Measurements from ENCODE around the gene BCL10.

Gene BCL10

GRCh38 chr1:85308833-85309350 lies 32.5 kb upstream of the BCL10 start:
- TF ChIP-seq CTCF (conservative IDR thresholded peaks at IDR 0.05; ENCODE audit: low read length) (no peak), EZH2phosphoT487 (IDR thresholded peaks at IDR 0.05; ENCODE audit: borderline replicate concordance) (no peak)
- Histone ChIP-seq H3K9ac (ENCODE audit: low read depth, low read length, poor library complexity, severe bottlenecking) (no peak overlapping the region), H4K20me1 (ENCODE audit: insufficient read depth, low read length, poor library complexity, severe bottlenecking) (no peaks in the 10 kb centered on the region), H3K9me3 (ENCODE audit: insufficient read depth, low read depth, low read length) (no peaks in the 10 kb centered on the region), H3K79me2 (ENCODE audit: insufficient read depth, low read length) (no peaks in the 10 kb centered on the region), H3K4me2 (ENCODE audit: low read depth, low read length, poor library complexity, severe bottlenecking) (no peak overlapping the region), H2AFZ (ENCODE audit: low read length) (no peak overlapping the region), H3K9me2 (replicated peaks; ENCODE audit: low read depth, low read length) (no peaks in the 10 kb centered on the region), H3K27me3 (ENCODE audit: insufficient read depth, low read length, poor library complexity, severe bottlenecking) (no peaks in the 10 kb centered on the region), H3K4me1 (ENCODE audit: insufficient read depth, low read length, poor library complexity, severe bottlenecking) (no peaks in the 10 kb centered on the region), H3K4me3 (ENCODE audit: low read length, poor library complexity, severe bottlenecking) (no peak overlapping the region), H3K36me3 (ENCODE audit: insufficient read depth, low read length) (no peaks in the 10 kb centered on the region), H3F3A (ENCODE audit: low read depth) (no peaks in the 10 kb centered on the region)

- Histone ChIP-seq H4K20me1 (ENCODE audit: insufficient read depth, low read length, poor library complexity, severe bottlenecking) (no peaks in the 10 kb centered on the region), H3K9me3 (ENCODE audit: insufficient read depth, low read depth, low read length) (no peaks in the 10 kb centered on the region), H3K9me2 (replicated peaks; ENCODE audit: low read depth, low read length) (no peaks in the 10 kb centered on the region), H3K79me2 (ENCODE audit: insufficient read depth, low read length) (no peaks in the 10 kb centered on the region), H3K9ac (ENCODE audit: low read depth, low read length, poor library complexity, severe bottlenecking) (no peak overlapping the region), H3K27me3 (ENCODE audit: insufficient read depth, low read length, poor library complexity, severe bottlenecking) (no peaks in the 10 kb centered on the region), H3K4me1 (ENCODE audit: insufficient read depth, low read length, poor library complexity, severe bottlenecking) (no peaks in the 10 kb centered on the region), H3K4me2 (ENCODE audit: low read depth, low read length, poor library complexity, severe bottlenecking) (peak overlapping the region; percentile 66), H3K36me3 (ENCODE audit: insufficient read depth, low read length) (no peaks in the 10 kb centered on the region), H2AFZ (ENCODE audit: low read length) (peak overlapping the region; percentile 78; the same call in 1 of the 2 replicates), H3K4me3 (ENCODE audit: low read length, poor library complexity, severe bottlenecking) (peak overlapping the region; percentile 50), H3F3A (ENCODE audit: low read depth) (no peaks in the 10 kb centered on the region)
- peak; percentile 99 for TF ChIP-seq CTCF (conservative IDR thresholded peaks at IDR 0.05; ENCODE audit: low read length)
- no peak for TF ChIP-seq EZH2phosphoT487 (IDR thresholded peaks at IDR 0.05; ENCODE audit: borderline replicate concordance)
Observed at GRCh38 chr1:85307987-85308832, 31.8 kb upstream of the BCL10 start.

GRCh38 chr1:85306236-85306635 lies 29.8 kb upstream of the BCL10 start:
- H3F3A ChIP-seq (ENCODE audit: low read depth) = no peaks in the 10 kb centered on the region
- H2AFZ ChIP-seq (ENCODE audit: low read length) = no peak overlapping the region
- H3K36me3 ChIP-seq (ENCODE audit: insufficient read depth, low read length) = no peaks in the 10 kb centered on the region
- TF ChIP-seq CTCF (conservative IDR thresholded peaks at IDR 0.05; ENCODE audit: low read length) (no peak), EZH2phosphoT487 (IDR thresholded peaks at IDR 0.05; ENCODE audit: borderline replicate concordance) (no peak)
- H3K9ac ChIP-seq (ENCODE audit: low read depth, low read length, poor library complexity, severe bottlenecking) = no peak overlapping the region
- no peak overlapping the region for H3K4me2 ChIP-seq (ENCODE audit: low read depth, low read length, poor library complexity, severe bottlenecking)
- H3K4me1 ChIP-seq (ENCODE audit: insufficient read depth, low read length, poor library complexity, severe bottlenecking) = no peaks in the 10 kb centered on the region
- H3K27me3 ChIP-seq (ENCODE audit: insufficient read depth, low read length, poor library complexity, severe bottlenecking) = no peaks in the 10 kb centered on the region
- no peaks in the 10 kb centered on the region for H4K20me1 ChIP-seq (ENCODE audit: insufficient read depth, low read length, poor library complexity, severe bottlenecking)
- H3K4me3 ChIP-seq (ENCODE audit: low read length, poor library complexity, severe bottlenecking) = no peak overlapping the region
- H3K9me2 ChIP-seq (replicated peaks; ENCODE audit: low read depth, low read length) = no peaks in the 10 kb centered on the region
- H3K9me3 ChIP-seq (ENCODE audit: insufficient read depth, low read depth, low read length) = no peaks in the 10 kb centered on the region
- H3K79me2 ChIP-seq (ENCODE audit: insufficient read depth, low read length) = no peaks in the 10 kb centered on the region

Data from Loucy (cell line).